Measurements from ENCODE around the gene TNFAIP8.

Gene TNFAIP8

GRCh38 chr5:119336262-119336661 lies 19.6 kb upstream of the TNFAIP8 start:
- Histone ChIP-seq H3K9me3 (ENCODE audit: control insufficient read depth in 5 of 5, low read length in 5 of 5) (no peaks in the 10 kb centered on the region), H3K9ac (ENCODE audit: low read length in 5 of 5) (no peak overlapping the region), H3K4me1 (ENCODE audit: control insufficient read depth in 5 of 5, insufficient read depth in 5 of 5, low read length in 5 of 5) (peaks cover 0 to 19% (median 13%) of the 10 kb centered on the region in 5 donors), H3K4me3 (ENCODE audit: low read depth in 1 of 5, low read length in 5 of 5) (no peak overlapping the region), H3K36me3 (ENCODE audit: control insufficient read depth in 5 of 5, insufficient read depth in 5 of 5, low read length in 5 of 5) (no peaks in the 10 kb centered on the region), H3K27ac (ENCODE audit: low read depth, low read length) (no peak overlapping the region), H3K27me3 (ENCODE audit: control insufficient read depth in 5 of 5, insufficient read depth in 4 of 5, low read length in 5 of 5) (no peaks in the 10 kb centered on the region)

GRCh38 chr5:119336845-119337580 lies 18.8 kb upstream of the TNFAIP8 start:
- H3K9ac ChIP-seq (ENCODE audit: low read length in 5 of 5): no peak overlapping the region
- H3K4me1 ChIP-seq (ENCODE audit: control insufficient read depth in 5 of 5, insufficient read depth in 5 of 5, low read length in 5 of 5): peaks cover 0 to 19% (median 13%) of the 10 kb centered on the region in 5 donors
- no peaks in the 10 kb centered on the region for H3K27me3 ChIP-seq (ENCODE audit: control insufficient read depth in 5 of 5, insufficient read depth in 4 of 5, low read length in 5 of 5)
- H3K4me3 ChIP-seq (ENCODE audit: low read depth in 1 of 5, low read length in 5 of 5): no peak overlapping the region
- H3K27ac ChIP-seq (ENCODE audit: low read depth, low read length): no peak overlapping the region
- H3K9me3 ChIP-seq (ENCODE audit: control insufficient read depth in 5 of 5, low read length in 5 of 5): no peaks in the 10 kb centered on the region
- no peaks in the 10 kb centered on the region for H3K36me3 ChIP-seq (ENCODE audit: control insufficient read depth in 5 of 5, insufficient read depth in 5 of 5, low read length in 5 of 5)

- H3K27me3 ChIP-seq (ENCODE audit: control insufficient read depth in 5 of 5, insufficient read depth in 4 of 5, low read length in 5 of 5): no peaks in the 10 kb centered on the region
- H3K9me3 ChIP-seq (ENCODE audit: control insufficient read depth in 5 of 5, low read length in 5 of 5): no peaks in the 10 kb centered on the region
- H3K27ac ChIP-seq (ENCODE audit: low read depth, low read length): no peak overlapping the region
- no peak overlapping the region for H3K9ac ChIP-seq (ENCODE audit: low read length in 5 of 5)
- no peaks in the 10 kb centered on the region for H3K36me3 ChIP-seq (ENCODE audit: control insufficient read depth in 5 of 5, insufficient read depth in 5 of 5, low read length in 5 of 5)
- H3K4me3 ChIP-seq (ENCODE audit: low read depth in 1 of 5, low read length in 5 of 5): no peak overlapping the region
- H3K4me1 ChIP-seq (ENCODE audit: control insufficient read depth in 5 of 5, insufficient read depth in 5 of 5, low read length in 5 of 5): peaks cover 0 to 23% (median 20%) of the 10 kb centered on the region in 5 donors
These were observed 17.4 kb upstream of the TNFAIP8 start for GRCh38 chr5:119338326-119338946.

- Histone ChIP-seq H3K4me3 (ENCODE audit: low read depth in 1 of 5, low read length in 5 of 5) (no peak overlapping the region), H3K27ac (ENCODE audit: low read depth, low read length) (no peak overlapping the region), H3K9me3 (ENCODE audit: control insufficient read depth in 5 of 5, low read length in 5 of 5) (no peaks in the 10 kb centered on the region)
These were observed 16.5 kb upstream of the TNFAIP8 start for GRCh38 chr5:119339344-119339743.

GRCh38 chr5:119339965-119340364 lies 15.9 kb upstream of the TNFAIP8 start:
- H3K4me3 ChIP-seq (ENCODE audit: low read depth in 1 of 5, low read length in 5 of 5): no peak overlapping the region
- H3K9ac ChIP-seq (ENCODE audit: low read length in 5 of 5): no peak overlapping the region
- H3K27me3 ChIP-seq (ENCODE audit: control insufficient read depth in 5 of 5, insufficient read depth in 4 of 5, low read length in 5 of 5): no peaks in the 10 kb centered on the region
- no peak overlapping the region for H3K27ac ChIP-seq (ENCODE audit: low read depth, low read length)
- no peaks in the 10 kb centered on the region for H3K9me3 ChIP-seq (ENCODE audit: control insufficient read depth in 5 of 5, low read length in 5 of 5)
- no peaks in the 10 kb centered on the region for H3K36me3 ChIP-seq (ENCODE audit: control insufficient read depth in 5 of 5, insufficient read depth in 5 of 5, low read length in 5 of 5)
- H3K4me1 ChIP-seq (ENCODE audit: control insufficient read depth in 5 of 5, insufficient read depth in 5 of 5, low read length in 5 of 5): peaks cover 0 to 20% (median 16%) of the 10 kb centered on the region in 5 donors

More at GRCh38 chr5:119339344-119339743, 16.5 kb upstream of the TNFAIP8 start:
- H3K27me3 ChIP-seq (ENCODE audit: control insufficient read depth in 5 of 5, insufficient read depth in 4 of 5, low read length in 5 of 5): no peaks in the 10 kb centered on the region
- peaks cover 0 to 23% (median 20%) of the 10 kb centered on the region in 5 donors for H3K4me1 ChIP-seq (ENCODE audit: control insufficient read depth in 5 of 5, insufficient read depth in 5 of 5, low read length in 5 of 5)
- H3K9ac ChIP-seq (ENCODE audit: low read length in 5 of 5): no peak overlapping the region
- H3K36me3 ChIP-seq (ENCODE audit: control insufficient read depth in 5 of 5, insufficient read depth in 5 of 5, low read length in 5 of 5): no peaks in the 10 kb centered on the region

- H3K36me3 ChIP-seq (ENCODE audit: control insufficient read depth in 5 of 5, insufficient read depth in 5 of 5, low read length in 5 of 5): no peaks in the 10 kb centered on the region
- no peaks in the 10 kb centered on the region for H3K27me3 ChIP-seq (ENCODE audit: control insufficient read depth in 5 of 5, insufficient read depth in 4 of 5, low read length in 5 of 5)
- H3K4me3 ChIP-seq (ENCODE audit: low read depth in 1 of 5, low read length in 5 of 5): no peak overlapping the region
- no peak overlapping the region for H3K27ac ChIP-seq (ENCODE audit: low read depth, low read length)
- no peaks in the 10 kb centered on the region for H3K9me3 ChIP-seq (ENCODE audit: control insufficient read depth in 5 of 5, low read length in 5 of 5)
- H3K4me1 ChIP-seq (ENCODE audit: control insufficient read depth in 5 of 5, insufficient read depth in 5 of 5, low read length in 5 of 5): peaks cover 0 to 20% (median 15%) of the 10 kb centered on the region in 5 donors
- H3K9ac ChIP-seq (ENCODE audit: low read length in 5 of 5): no peak overlapping the region
These were observed 15.1 kb upstream of the TNFAIP8 start for GRCh38 chr5:119340597-119341218.

GRCh38 chr5:119341452-119342349 lies 14.1 kb upstream of the TNFAIP8 start:
- H3K9me3 ChIP-seq (ENCODE audit: control insufficient read depth in 5 of 5, low read length in 5 of 5): no peaks in the 10 kb centered on the region
- no peak overlapping the region for H3K4me3 ChIP-seq (ENCODE audit: low read depth in 1 of 5, low read length in 5 of 5)
- no peak overlapping the region for H3K9ac ChIP-seq (ENCODE audit: low read length in 5 of 5)
- no peaks in the 10 kb centered on the region for H3K36me3 ChIP-seq (ENCODE audit: control insufficient read depth in 5 of 5, insufficient read depth in 5 of 5, low read length in 5 of 5)
- peaks cover 0 to 23% (median 15%) of the 10 kb centered on the region in 5 donors for H3K4me1 ChIP-seq (ENCODE audit: control insufficient read depth in 5 of 5, insufficient read depth in 5 of 5, low read length in 5 of 5)
- H3K27ac ChIP-seq (ENCODE audit: low read depth, low read length): no peak overlapping the region
- no peaks in the 10 kb centered on the region for H3K27me3 ChIP-seq (ENCODE audit: control insufficient read depth in 5 of 5, insufficient read depth in 4 of 5, low read length in 5 of 5)

GRCh38 chr5:119342406-119342805 lies 13.4 kb upstream of the TNFAIP8 start:
- no peaks in the 10 kb centered on the region for H3K9me3 ChIP-seq (ENCODE audit: control insufficient read depth in 5 of 5, low read length in 5 of 5)
- H3K36me3 ChIP-seq (ENCODE audit: control insufficient read depth in 5 of 5, insufficient read depth in 5 of 5, low read length in 5 of 5): no peaks in the 10 kb centered on the region
- no peak overlapping the region for H3K4me3 ChIP-seq (ENCODE audit: low read depth in 1 of 5, low read length in 5 of 5)
- peaks cover 0 to 19% (median 9%) of the 10 kb centered on the region in 5 donors for H3K4me1 ChIP-seq (ENCODE audit: control insufficient read depth in 5 of 5, insufficient read depth in 5 of 5, low read length in 5 of 5)
- H3K27ac ChIP-seq (ENCODE audit: low read depth, low read length): no peak overlapping the region
- H3K9ac ChIP-seq (ENCODE audit: low read length in 5 of 5): no peak overlapping the region
- no peaks in the 10 kb centered on the region for H3K27me3 ChIP-seq (ENCODE audit: control insufficient read depth in 5 of 5, insufficient read depth in 4 of 5, low read length in 5 of 5)

GRCh38 chr5:119343052-119343451 lies 12.8 kb upstream of the TNFAIP8 start:
- Histone ChIP-seq H3K4me1 (ENCODE audit: control insufficient read depth in 5 of 5, insufficient read depth in 5 of 5, low read length in 5 of 5) (peaks cover 2 to 13% (median 5%) of the 10 kb centered on the region in 5 donors), H3K27me3 (ENCODE audit: control insufficient read depth in 5 of 5, insufficient read depth in 4 of 5, low read length in 5 of 5) (no peaks in the 10 kb centered on the region), H3K36me3 (ENCODE audit: control insufficient read depth in 5 of 5, insufficient read depth in 5 of 5, low read length in 5 of 5) (no peaks in the 10 kb centered on the region), H3K4me3 (ENCODE audit: low read depth in 1 of 5, low read length in 5 of 5) (no peak overlapping the region), H3K9me3 (ENCODE audit: control insufficient read depth in 5 of 5, low read length in 5 of 5) (no peaks in the 10 kb centered on the region), H3K9ac (ENCODE audit: low read length in 5 of 5) (no peak overlapping the region), H3K27ac (ENCODE audit: low read depth, low read length) (no peak overlapping the region)
